Measurements from ENCODE around the gene SCN1B. TPM values are rescaled to one million over a fixed set of nuclear protein-coding genes. Genes with fewer than 3 reads are reported as not detected.
"Not testable (repeated sequence)": the region's sequence is repeated elsewhere in the genome, so short reads cannot be mapped to it uniquely, and the experiment has no call there.

Gene SCN1B
- total and polyA plus RNA-seq, 7 donors = 55.6 to 345 (median 248) TPM

GRCh38 chr19:34997071-34997617 lies 33.1 kb upstream of the SCN1B start:
- DNase-seq = peak in 1 of 2 donors; percentile 15
- Histone ChIP-seq H3K27me3 (ENCODE audit: insufficient read depth in 3 of 3, low read length in 2 of 3) (no peaks in the 10 kb centered on the region), H3K9me3 (no peaks in the 10 kb centered on the region), H3K4me3 (no peak overlapping the region), H3K36me3 (ENCODE audit: insufficient read depth in 1 of 2, low read depth in 1 of 2) (no peaks in the 10 kb centered on the region), H3K4me1 (peaks cover 12% of the 10 kb centered on the region), H3K27ac (peak overlapping the region; percentile 14)
- intact Hi-C loops (cut with DNase I) = no loop called here
- 70 to 74% (median 70%) methylated on average over 8 of the region's 8 CpGs for WGBS, 3 donors
- TF ChIP-seq CTCF (IDR thresholded peaks at IDR 0.05) = no peak
- ATAC-seq = no peak

DNA sequence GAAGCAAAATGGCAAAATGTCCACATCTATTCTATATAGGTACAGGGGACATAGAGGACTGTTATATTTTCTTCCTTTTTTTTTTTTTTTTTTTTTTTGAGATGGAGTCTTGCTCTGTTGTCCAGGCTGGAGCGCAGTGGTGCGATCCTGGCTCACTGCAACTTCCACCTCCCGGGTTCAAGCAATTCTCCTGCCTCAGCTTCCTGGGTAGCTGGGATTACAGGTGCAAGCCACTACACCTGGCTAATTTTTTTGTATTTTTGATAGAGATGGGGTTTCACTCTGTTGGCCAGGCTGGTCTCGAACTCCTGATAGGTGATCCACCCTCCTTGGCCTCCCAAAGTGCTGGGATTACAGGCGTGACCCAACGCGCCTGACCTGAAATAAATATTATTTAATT lies 32.0 kb upstream of the SCN1B start:
- intact Hi-C loops (cut with DNase I); H3K4me3 ChIP-seq; H3K27me3 ChIP-seq (ENCODE audit: insufficient read depth in 3 of 3, low read length in 2 of 3); H3K36me3 ChIP-seq (ENCODE audit: insufficient read depth in 1 of 2, low read depth in 1 of 2); H3K9me3 ChIP-seq; ATAC-seq: not testable (repeated sequence)
- Histone ChIP-seq H3K4me1 (peaks cover 15% of the 10 kb centered on the region), H3K27ac (peak overlapping the region; percentile 94)
- 89 to 98% (median 90%) methylated on average over 7 of the region's 7 CpGs for WGBS, 3 donors
- DNase-seq = peak in 1 of 2 donors; percentile 2

DNA sequence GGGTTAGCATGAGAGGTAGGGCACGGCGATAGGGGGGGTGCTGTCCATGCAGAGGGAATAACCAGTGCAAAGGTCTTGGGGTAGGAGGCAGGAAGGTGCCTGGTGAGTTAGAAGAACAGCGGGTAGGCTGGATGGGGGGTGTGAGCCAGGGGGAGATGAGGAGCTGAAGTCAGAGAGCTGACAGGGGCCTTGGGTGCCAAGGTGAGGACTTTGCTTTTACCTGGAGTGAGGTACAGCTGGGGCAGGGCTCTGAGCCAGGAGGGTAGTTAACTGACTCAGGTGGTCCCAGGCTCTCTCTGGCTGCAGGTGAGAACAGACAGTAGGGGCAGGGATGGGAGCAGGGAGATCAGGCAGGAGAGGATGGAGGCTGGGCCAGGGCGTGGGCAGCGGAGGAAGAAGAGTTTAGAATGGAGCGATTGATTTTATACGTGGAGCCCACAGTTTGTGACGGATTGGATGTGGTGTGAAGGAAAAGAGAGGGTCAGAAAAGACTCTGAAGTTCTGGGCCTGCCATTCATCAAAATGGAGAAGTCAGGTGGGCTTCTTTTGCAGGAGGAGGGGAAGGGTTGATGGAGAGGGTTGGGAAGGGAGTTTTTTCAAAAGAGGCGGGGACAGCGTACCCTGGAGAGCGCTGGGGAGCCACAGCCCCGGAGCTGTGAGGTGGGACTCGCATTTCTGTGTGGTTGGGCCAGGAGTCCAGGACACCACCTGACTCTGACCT lies 31.3 kb upstream of the SCN1B start:
- DNase-seq (peak in 1 of 2 donors; percentile 39), ATAC-seq (peak in 1 of 4 donors; percentile 56)
- Histone ChIP-seq H3K36me3 (ENCODE audit: insufficient read depth in 1 of 2, low read depth in 1 of 2) (peaks cover 0 to 6% of the 10 kb centered on the region in 2 donors), H3K4me1 (peaks cover 15% of the 10 kb centered on the region), H3K27me3 (ENCODE audit: insufficient read depth in 3 of 3, low read length in 2 of 3) (no peaks in the 10 kb centered on the region), H3K9me3 (no peaks in the 10 kb centered on the region), H3K27ac (peak overlapping the region; percentile 94), H3K4me3 (peak overlapping the region; percentile 94)
- TF ChIP-seq CTCF (IDR thresholded peaks at IDR 0.05) = no peak
- WGBS, 3 donors = 50 to 59% (median 57%) methylated on average over 13 of the region's 13 CpGs
- intact Hi-C loops (cut with DNase I) = no loop called here

- peaks cover 15% of the 10 kb centered on the region for H3K4me1 ChIP-seq
- H3K27me3 ChIP-seq (ENCODE audit: insufficient read depth in 3 of 3, low read length in 2 of 3) = no peaks in the 10 kb centered on the region
- 2 to 5% (median 3%) methylated on average over 26 to 45 of the region's 45 CpGs for WGBS, 3 donors
- no peak for TF ChIP-seq CTCF (IDR thresholded peaks at IDR 0.05)
- H3K4me3 ChIP-seq = peak within 1 kb of the TSS; percentile 94
- H3K27ac ChIP-seq = peak within 1 kb of the TSS; percentile 94
- no peaks in the 10 kb centered on the region for H3K9me3 ChIP-seq
- peaks cover 0 to 6% of the 10 kb centered on the region in 2 donors for H3K36me3 ChIP-seq (ENCODE audit: insufficient read depth in 1 of 2, low read depth in 1 of 2)
- ATAC-seq = peak; percentile 87 to 94 (median 90)
- intact Hi-C loops (cut with DNase I) = no loop called here
- DNase-seq = peak; percentile 88 to 92
These were observed 30.6 kb upstream of the SCN1B start, which contains the start of gene GRAMD1A for GRCh38 chr19:34999498-35000337. GRAMD1A (plus strand) TSS chr19:35000323; CDS start chr19:35000479, 156 bp downstream.

GRCh38 chr19:35000338-35000646 lies 30.0 kb upstream of the SCN1B start:
- intact Hi-C loops (cut with DNase I) = no loop called here
- TF ChIP-seq CTCF (IDR thresholded peaks at IDR 0.05) = no peak
- DNase-seq (no peak), ATAC-seq (no peak)
- peaks cover 0 to 6% of the 10 kb centered on the region in 2 donors for H3K36me3 ChIP-seq (ENCODE audit: insufficient read depth in 1 of 2, low read depth in 1 of 2)
- peak overlapping the region; percentile 94 for H3K4me3 ChIP-seq
- no peaks in the 10 kb centered on the region for H3K9me3 ChIP-seq
- WGBS, 3 donors = 0 to 2% (median 2%) methylated on average over 15 to 37 of the region's 37 CpGs
- H3K27me3 ChIP-seq (ENCODE audit: insufficient read depth in 3 of 3, low read length in 2 of 3) = no peaks in the 10 kb centered on the region
- peaks cover 15% of the 10 kb centered on the region for H3K4me1 ChIP-seq
- peak overlapping the region; percentile 94 for H3K27ac ChIP-seq

Measured in psoas muscle (tissue), 8 donors.